Esophagus muscularis mucosa (tissue), 3 donors: ENCODE results near the gene CLIC5.

Source experiments
- POLR2A ChIP-seq: fragments of 450-650 bp; IDR thresholded peaks from one replicate; pipeline ENCODE4 v1.6.1; 2017; ENCODE audit warnings: antibody characterized with exemption, moderate library complexity, mild to moderate bottlenecking, low read depth
- TF ChIP-seq, protein P1 (sequence below), 3 experiments: fragments of 200-600 bp in 2 of 3; fragments of 450-650 bp in 1 of 3; sonication (generic) in 2 of 3; IDR thresholded peaks; one replicate each; pipeline ENCODE4 v1.5.1; 2017 to 2019; ENCODE audit warnings: antibody characterized with exemption in 3 of 3, mild to moderate bottlenecking in 2 of 3, moderate library complexity in 1 of 3

DNA sequence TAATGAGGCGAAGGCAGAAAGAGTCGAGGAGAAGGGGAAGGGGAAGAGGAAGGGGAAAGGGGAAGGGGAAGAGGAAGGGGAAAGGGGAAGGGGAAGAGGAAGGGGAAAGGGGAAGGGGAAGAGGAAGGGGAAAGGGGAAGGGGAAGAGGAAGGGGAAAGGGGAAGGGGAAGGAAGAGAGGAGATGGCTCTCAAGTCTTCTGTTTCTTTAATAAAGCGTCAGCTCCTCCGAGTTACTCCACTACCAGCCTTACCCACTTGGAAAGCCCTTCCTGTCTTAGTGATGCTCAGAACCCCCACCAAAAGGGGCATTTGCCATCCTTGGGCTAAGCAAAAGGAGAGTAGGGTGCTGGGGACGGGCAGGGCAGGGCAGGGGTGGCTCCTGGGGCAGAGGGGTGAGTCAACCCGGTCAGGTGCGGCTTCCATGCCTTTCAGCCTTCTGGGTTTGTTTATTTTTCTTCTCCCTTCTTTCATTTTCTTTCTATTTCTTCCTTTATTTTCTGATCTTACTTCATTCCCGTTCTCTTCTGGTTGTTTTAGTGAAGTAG, 476 bp upstream of the CLIC5 start:
- TF ChIP-seq, protein P1, sequence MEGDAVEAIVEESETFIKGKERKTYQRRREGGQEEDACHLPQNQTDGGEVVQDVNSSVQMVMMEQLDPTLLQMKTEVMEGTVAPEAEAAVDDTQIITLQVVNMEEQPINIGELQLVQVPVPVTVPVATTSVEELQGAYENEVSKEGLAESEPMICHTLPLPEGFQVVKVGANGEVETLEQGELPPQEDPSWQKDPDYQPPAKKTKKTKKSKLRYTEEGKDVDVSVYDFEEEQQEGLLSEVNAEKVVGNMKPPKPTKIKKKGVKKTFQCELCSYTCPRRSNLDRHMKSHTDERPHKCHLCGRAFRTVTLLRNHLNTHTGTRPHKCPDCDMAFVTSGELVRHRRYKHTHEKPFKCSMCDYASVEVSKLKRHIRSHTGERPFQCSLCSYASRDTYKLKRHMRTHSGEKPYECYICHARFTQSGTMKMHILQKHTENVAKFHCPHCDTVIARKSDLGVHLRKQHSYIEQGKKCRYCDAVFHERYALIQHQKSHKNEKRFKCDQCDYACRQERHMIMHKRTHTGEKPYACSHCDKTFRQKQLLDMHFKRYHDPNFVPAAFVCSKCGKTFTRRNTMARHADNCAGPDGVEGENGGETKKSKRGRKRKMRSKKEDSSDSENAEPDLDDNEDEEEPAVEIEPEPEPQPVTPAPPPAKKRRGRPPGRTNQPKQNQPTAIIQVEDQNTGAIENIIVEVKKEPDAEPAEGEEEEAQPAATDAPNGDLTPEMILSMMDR (IDR thresholded peaks at IDR 0.05) = no peak
- TF ChIP-seq POLR2A = no peak
